ENCODE measurements around the gene NKX1-1.

DNA sequence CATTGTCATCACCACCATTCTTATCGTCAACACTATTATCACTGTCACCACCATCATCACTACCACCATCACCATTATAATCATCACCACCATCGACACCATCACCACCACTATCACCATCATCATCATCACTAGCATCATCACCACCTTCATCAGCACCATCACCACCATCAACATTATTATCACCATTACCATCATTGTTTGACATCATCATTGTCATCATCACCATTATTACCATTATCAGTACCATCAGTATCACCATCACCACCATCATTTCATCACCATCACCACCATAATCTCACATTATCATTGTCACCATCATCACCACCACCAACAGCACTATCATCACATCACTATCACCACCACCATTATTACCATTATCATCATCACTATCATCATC, 47.5 kb upstream of the NKX1-1 start:
- TF ChIP-seq ZNF274 (IDR thresholded peaks at IDR 0.05; ENCODE audit: low read depth, low read length) (no peak), YY1 (IDR thresholded peaks at IDR 0.05; ENCODE audit: insufficient read depth, insufficient read length) (no peak), SUZ12 (IDR thresholded peaks at IDR 0.05; ENCODE audit: extremely low read depth, insufficient read depth, insufficient read length) (no peak)
